HCT116 (cell line): ENCODE data around the gene SAMD10. TPM values are rescaled to one million over a fixed set of nuclear protein-coding genes. Genes with fewer than 3 reads are reported as not detected.
A peak's percentile ranks its signal among the peaks of the same experiment; 100 is the strongest.

Source experiments
- ATAC-seq: fragments of 200-7000 bp; cut with Tn5 transposase; 2 replicates; pipeline ENCODE4 v1.9.1; 2020; ENCODE audit warnings: mild to moderate bottlenecking, moderate library complexity
- BruUV-seq: library from RNA; stranded (reverse); fragments of 400-500 nt; replicated peaks from 2 replicates; lab custom pipeline; 2021; lab: Mats Ljungman, UMichigan
- CTCF ChIA-PET: fragments of 300-600 bp; sonication (Branson Sonifier 250); formaldehyde crosslinking; loops from one replicate; lab custom pipeline; 2021; ENCODE audit warnings: antibody characterized with exemption; lab: Charles Lee
- POLR2A ChIA-PET: fragments of 300-600, 350-600 bp; sonication (Branson Sonifier 250); formaldehyde crosslinking; loops from one replicate; lab custom pipeline; 2021; ENCODE audit warnings: antibody characterized with exemption; lab: Charles Lee
- RAD21 ChIA-PET, 2 experiments: fragments of 300-600 bp; sonication (Branson Sonifier 250); formaldehyde crosslinking; loops; one replicate each; lab custom pipeline; 2023; ENCODE audit warnings: low total read pairs in 2 of 2; ENCODE audit not compliant: uncharacterized antibody in 2 of 2, unreplicated experiment in 2 of 2, low non-redundant PET in 1 of 2; lab: Charles Lee
- DNase-seq: peaks from one replicate; pipeline ENCODE4 v3.0.0-alpha.2; 2010; ENCODE audit warnings: low read depth, low spot score
- H2AFZ ChIP-seq: fragments of 200-600 bp; shearing (Covaris generic), sonication (generic); 2 replicates; pipeline ENCODE4 v1.6.1; 2017; ENCODE audit warnings: low read depth, mixed run types, mixed read lengths, antibody characterized with exemption, low read length; ENCODE audit not compliant: poor library complexity, severe bottlenecking
- H3K27ac ChIP-seq: 2 replicates; pipeline ENCODE4 v1.5.1; 2012; ENCODE audit warnings: low read depth, low read length
- H3K27me3 ChIP-seq: fragments of 200-600 bp; sonication (generic); 2 replicates; pipeline ENCODE4 v1.6.1; 2016; ENCODE audit warnings: mixed run types, low read length, mixed read lengths; ENCODE audit not compliant: insufficient read depth
- H3K36me3 ChIP-seq, 2 experiments: fragments of 200-500 bp in 1 of 2; fragments of 200-600 bp in 1 of 2; sonication (Bioruptor generic) in 1 of 2; sonication (generic) in 1 of 2; 2 replicates each; pipeline versions ENCODE4 v1.5.1 to v1.6.1; 2014 to 2016; ENCODE audit warnings: low read length in 2 of 2, inconsistent platforms in 1 of 2, mixed read lengths in 1 of 2, mixed run types in 1 of 2; ENCODE audit not compliant: insufficient read depth in 2 of 2, control insufficient read depth in 1 of 2
- H3K4me1 ChIP-seq, 2 experiments: fragments of 200-600 bp in 1 of 2; sonication (generic) in 1 of 2; 2 replicates each; pipeline versions ENCODE4 v1.5.1 to v1.6.1; 2012 to 2017; ENCODE audit warnings: low read length in 2 of 2, inconsistent platforms in 1 of 2, mild to moderate bottlenecking in 1 of 2, mixed read lengths in 1 of 2, mixed run types in 1 of 2, moderate library complexity in 1 of 2; ENCODE audit not compliant: insufficient read depth in 2 of 2, control insufficient read depth in 1 of 2
- H3K4me2 ChIP-seq: fragments of 200-600 bp; sonication (generic); 2 replicates; pipeline ENCODE4 v1.6.1; 2017; ENCODE audit warnings: mixed run types, low read length, mixed read lengths
- H3K4me3 ChIP-seq, 2 experiments: fragments of 200-600 bp in 1 of 2; sonication (generic) in 1 of 2; replicated peaks in 1 of 2; 2 replicates each; pipeline ENCODE4 v1.5.1; 2011 to 2016; ENCODE audit warnings: low read length in 2 of 2, control low read depth in 1 of 2, low read depth in 1 of 2, mild to moderate bottlenecking in 1 of 2, mixed read lengths in 1 of 2, mixed run types in 1 of 2
- H3K79me2 ChIP-seq: fragments of 200-600 bp; sonication (generic); 2 replicates; pipeline ENCODE4 v1.6.1; 2017; ENCODE audit warnings: mild to moderate bottlenecking, mixed run types, low read length, moderate library complexity, mixed read lengths; ENCODE audit not compliant: insufficient read depth
- H3K9ac ChIP-seq: fragments of 200-600 bp; sonication (generic); 2 replicates; pipeline ENCODE4 v1.6.1; 2016; ENCODE audit warnings: low read length, mixed read lengths
- H3K9me2 ChIP-seq: fragments of 200-600 bp; sonication (generic), shearing (Covaris generic); 2 replicates; pipeline ENCODE4 v1.6.1; 2017; ENCODE audit warnings: mixed run types, mild to moderate bottlenecking, moderate library complexity; ENCODE audit not compliant: insufficient read depth
- H3K9me3 ChIP-seq, 2 experiments: fragments of 200-500 bp in 1 of 2; fragments of 200-600 bp in 1 of 2; sonication (Bioruptor generic) in 1 of 2; sonication (generic) in 1 of 2; 2 replicates each; pipeline ENCODE4 v1.6.1; 2014 to 2017; ENCODE audit warnings: low read length in 2 of 2, mixed read lengths in 2 of 2, inconsistent platforms in 1 of 2, low read depth in 1 of 2, mild to moderate bottlenecking in 1 of 2, mixed run types in 1 of 2, moderate library complexity in 1 of 2; ENCODE audit not compliant: control insufficient read depth in 1 of 2, insufficient read depth in 1 of 2
- H4K20me1 ChIP-seq: fragments of 200-600 bp; sonication (generic), shearing (Covaris generic); 2 replicates; pipeline ENCODE4 v1.6.1; 2017; ENCODE audit warnings: mixed run types, mild to moderate bottlenecking, moderate library complexity; ENCODE audit not compliant: insufficient read depth
- CTCF ChIP-seq, 3 experiments: fragments of 200-600 bp in 1 of 3; sonication (generic) in 1 of 3; IDR thresholded peaks in 2 of 3; conservative IDR thresholded peaks in 1 of 3; 2 replicates each; pipeline ENCODE4 v1.5.1; 2012 to 2017; ENCODE audit warnings: low read depth in 2 of 3, low read length in 2 of 3, antibody characterized with exemption in 1 of 3, borderline replicate concordance in 1 of 3, control low read depth in 1 of 3, mild to moderate bottlenecking in 1 of 3, mixed read lengths in 1 of 3, mixed run types in 1 of 3, moderate library complexity in 1 of 3; ENCODE audit not compliant: insufficient read depth in 1 of 3
- EZH2 ChIP-seq: fragments of 200-600 bp; sonication (generic); IDR thresholded peaks from 2 replicates; pipeline ENCODE4 v1.6.1; 2017; ENCODE audit warnings: antibody characterized with exemption, mixed run types
- EZH2phosphoT487 ChIP-seq: fragments of 200-600 bp; IDR thresholded peaks from 2 replicates; pipeline ENCODE4 v1.6.1; 2018; ENCODE audit warnings: antibody characterized with exemption, borderline replicate concordance
- MAX ChIP-seq: IDR thresholded peaks from 2 replicates; pipeline ENCODE4 v1.6.1; 2012
- RAD21 ChIP-seq: IDR thresholded peaks from 2 replicates; pipeline ENCODE4 v1.6.1; 2012; ENCODE audit warnings: low read depth, mild to moderate bottlenecking
- SP1 ChIP-seq: IDR thresholded peaks from 2 replicates; pipeline ENCODE4 v1.6.1; 2012; ENCODE audit warnings: low read depth
- intact Hi-C: fragments of 100-400 bp; cut with micrococcal nuclease; formaldehyde crosslinking; loops from 2 replicates; pipeline ENCODE4 v1.10.0; 2022
- total RNA-seq: library from RNA; stranded (reverse); gene quantifications from one replicate; pipeline ENCODE4 v1.2.1, GENCODE V29; 2021; ENCODE audit not compliant: unreplicated experiment

The SAMD10 gene
- total RNA-seq, 1 experiment from 2014 or later, result 4.2 TPM

GRCh38 chr20:63982937-63983336 lies 3.5 kb upstream of the SAMD10 start:
- H3K4me3 ChIP-seq, result no peak overlapping the region
- no peak overlapping the region for H3K4me2 ChIP-seq
- no peak overlapping the region for H3K9ac ChIP-seq
- intact Hi-C loops, result no loop called here
- TF ChIP-seq EZH2 (no peak), MAX (no peak), EZH2phosphoT487 (no peak), SP1 (no peak), CTCF (IDR thresholded peaks at IDR 0.05 in 2 of 3, conservative IDR thresholded peaks at IDR 0.05 in 1 of 3; ENCODE audit: borderline replicate concordance in 1 of 3, insufficient read depth in 1 of 3, low read depth in 2 of 3, low read length in 2 of 3) (no peak), RAD21 (no peak)
- TF ChIP-seq, all 23 proteins: peak for 0
- ATAC-seq (no peak), DNase-seq (no peak)
- ChIA-PET POLR2A (no interaction called here), RAD21 (no interaction called here), CTCF (interaction anchor here (1.6 kb wide), 1 partner anchor 72 kb away, joined by 3 read pairs; no protein-coding TSS in a partner anchor)
- H3K4me1 ChIP-seq, result peaks cover 22 to 37% of the 10 kb centered on the region in 2 experiments
- H3K79me2 ChIP-seq, result peaks cover 45% of the 10 kb centered on the region
- H3K9me3 ChIP-seq, result no peaks in the 10 kb centered on the region
- no peaks in the 10 kb centered on the region for H4K20me1 ChIP-seq
- no peak overlapping the region for H2AFZ ChIP-seq
- H3K9me2 ChIP-seq, result no peaks in the 10 kb centered on the region
- no peak overlapping the region for H3K27ac ChIP-seq
- H3K36me3 ChIP-seq, result peaks cover 18 to 27% of the 10 kb centered on the region in 2 experiments; a peak in 3 of 4 replicates
- H3K27me3 ChIP-seq, result no peaks in the 10 kb centered on the region
- TSS peak; percentile 55 for BruUV-seq
